K562 (cell line): ENCODE results near the gene FLAD1. TPM values are rescaled to one million over a fixed set of nuclear protein-coding genes. Genes with fewer than 3 reads are reported as not detected.

Source experiments
- BRD4 ChIP-seq: fragments of 200-600 bp; sonication (generic); IDR thresholded peaks from 2 replicates; pipeline ENCODE4 v1.6.1; 2017; ENCODE audit warnings: inconsistent platforms
- CBFA2T2 ChIP-seq: fragments of 450-650 bp; conservative IDR thresholded peaks from 2 replicates; pipeline ENCODE4 v1.6.1; 2017; ENCODE audit warnings: mild to moderate bottlenecking
- MGA ChIP-seq: fragments of 450-650 bp; IDR thresholded peaks from 2 replicates; pipeline ENCODE4 v1.6.1; 2016; ENCODE audit warnings: mild to moderate bottlenecking, moderate library complexity
- NR3C1 ChIP-seq: sonication (generic); formaldehyde crosslinking; IDR thresholded peaks from 2 replicates; pipeline ENCODE4 v1.8.1; 2022; ENCODE audit warnings: missing genetic modification reagents
- RBBP5 ChIP-seq: fragments of 200-600 bp; sonication (generic); IDR thresholded peaks from 2 replicates; pipeline ENCODE4 v1.6.1; 2012; ENCODE audit warnings: borderline replicate concordance, mild to moderate bottlenecking, low read length, control low read depth, inconsistent platforms; ENCODE audit not compliant: insufficient read depth, poor library complexity, severe bottlenecking
- SNIP1 ChIP-seq: fragments of 450-650 bp; IDR thresholded peaks from 2 replicates; pipeline ENCODE4 v1.7.1; 2017; ENCODE audit warnings: low read depth, mild to moderate bottlenecking
- ZNF318 ChIP-seq, 2 experiments: fragments of 450-650 bp; IDR thresholded peaks; 2 replicates each; pipeline ENCODE4 v1.6.1; 2016; ENCODE audit warnings: mild to moderate bottlenecking in 2 of 2, borderline replicate concordance in 1 of 2, low read depth in 1 of 2, moderate library complexity in 1 of 2
- polyA plus RNA-seq, 8 experiments: library from polyadenylated mRNA; depleted of rRNA in 4 of 8; stranded (reverse) in 5 of 8; unstranded in 3 of 8; fragments of >200 nt; fragmentation: Nextera tagmentation in 2 of 8; fragmentation: Illumina TruSeq in 1 of 8; extraction: Ambion mirVana in 2 of 8; extraction: Trizol in 1 of 8; gene quantifications; 2 replicates each; pipeline versions ENCODE4 v1.2.1 to v1.2.3, GENCODE V29; 2011 to 2014; ENCODE audit warnings: inconsistent platforms in 1 of 8, missing spikeins in 1 of 8
- total RNA-seq, 7 experiments: library from RNA; depleted of rRNA in 6 of 7; stranded (reverse); fragments of >200 nt in 6 of 7; fragmentation: Illumina TruSeq in 2 of 7; extraction: Trizol in 2 of 7; gene quantifications; 2 replicates each; pipeline versions ENCODE4 v1.2.1 to v1.2.3, GENCODE V29; 2011 to 2021; ENCODE audit warnings: low replicate concordance in 1 of 7

The FLAD1 gene
- total and polyA plus RNA-seq, 9 of the 15 experiments (the other 6 are each of a cell fraction or from before 2014, with no cell fraction given): 24.9 to 85.8 (median 67.0) TPM

DNA sequence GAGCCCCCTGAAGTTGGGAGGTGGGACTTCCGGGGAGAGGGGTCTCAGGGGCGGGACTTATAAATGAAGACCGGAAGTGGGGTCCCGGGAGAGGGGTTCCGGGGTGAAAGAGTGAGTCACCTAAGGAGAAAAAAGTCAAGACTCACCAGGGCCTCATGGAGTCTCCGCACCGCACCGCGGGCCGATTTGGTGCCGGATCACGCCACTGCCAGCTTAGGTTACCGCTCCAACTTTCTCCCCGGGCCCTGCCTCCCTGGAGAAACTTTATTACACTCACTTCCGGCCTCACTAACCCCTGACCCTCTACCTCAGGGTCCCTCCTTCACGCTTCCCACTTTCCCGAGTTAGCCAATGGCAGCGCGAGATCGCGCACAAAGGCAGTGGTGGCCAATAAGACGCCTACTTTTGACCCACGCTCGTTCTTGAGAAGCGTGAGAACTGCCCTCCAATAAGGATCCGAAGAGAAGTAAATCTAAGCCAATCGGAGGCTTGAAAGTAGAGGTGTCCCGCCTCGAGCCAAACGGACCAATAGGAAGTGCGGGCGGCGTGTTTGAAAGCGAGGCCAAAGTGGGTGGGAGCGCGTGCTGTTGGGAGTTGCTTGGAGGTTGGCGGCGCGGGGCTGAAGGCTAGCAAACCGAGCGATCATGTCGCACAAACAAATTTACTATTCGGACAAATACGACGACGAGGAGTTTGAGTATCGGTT is 8.9 kb upstream of the FLAD1 start, which contains the start of gene CKS1B (continued):
- TF ChIP-seq ZNF318 (IDR thresholded peaks at IDR 0.05; ENCODE audit: borderline replicate concordance in 1 of 2, low read depth in 1 of 2): no peak
- peak; percentile 29 for TF ChIP-seq RBBP5
- TF ChIP-seq BRD4: peak; percentile 93
- no peak for TF ChIP-seq NR3C1 (CRISPR knock-in tag)
- TF ChIP-seq SNIP1: no peak
- no peak for TF ChIP-seq CBFA2T2
- peak; percentile 100 for TF ChIP-seq MGA
